GM12873 (cell line): ENCODE measurements around the gene NKX6-2.

Experiments used
- TF ChIP-seq, protein P1 (sequence below): IDR thresholded peaks from 2 replicates; pipeline ENCODE4 v1.5.1; 2012; ENCODE audit warnings: low read depth, mild to moderate bottlenecking, moderate library complexity, low read length, control low read depth; ENCODE audit not compliant: insufficient read depth; ENCODE audit errors: missing control alignments

NKX6-2 gene

GRCh38 chr10:132740588-132740987 is 45.4 kb downstream of the NKX6-2 start:
- TF ChIP-seq, protein P1, sequence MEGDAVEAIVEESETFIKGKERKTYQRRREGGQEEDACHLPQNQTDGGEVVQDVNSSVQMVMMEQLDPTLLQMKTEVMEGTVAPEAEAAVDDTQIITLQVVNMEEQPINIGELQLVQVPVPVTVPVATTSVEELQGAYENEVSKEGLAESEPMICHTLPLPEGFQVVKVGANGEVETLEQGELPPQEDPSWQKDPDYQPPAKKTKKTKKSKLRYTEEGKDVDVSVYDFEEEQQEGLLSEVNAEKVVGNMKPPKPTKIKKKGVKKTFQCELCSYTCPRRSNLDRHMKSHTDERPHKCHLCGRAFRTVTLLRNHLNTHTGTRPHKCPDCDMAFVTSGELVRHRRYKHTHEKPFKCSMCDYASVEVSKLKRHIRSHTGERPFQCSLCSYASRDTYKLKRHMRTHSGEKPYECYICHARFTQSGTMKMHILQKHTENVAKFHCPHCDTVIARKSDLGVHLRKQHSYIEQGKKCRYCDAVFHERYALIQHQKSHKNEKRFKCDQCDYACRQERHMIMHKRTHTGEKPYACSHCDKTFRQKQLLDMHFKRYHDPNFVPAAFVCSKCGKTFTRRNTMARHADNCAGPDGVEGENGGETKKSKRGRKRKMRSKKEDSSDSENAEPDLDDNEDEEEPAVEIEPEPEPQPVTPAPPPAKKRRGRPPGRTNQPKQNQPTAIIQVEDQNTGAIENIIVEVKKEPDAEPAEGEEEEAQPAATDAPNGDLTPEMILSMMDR: no peak

DNA sequence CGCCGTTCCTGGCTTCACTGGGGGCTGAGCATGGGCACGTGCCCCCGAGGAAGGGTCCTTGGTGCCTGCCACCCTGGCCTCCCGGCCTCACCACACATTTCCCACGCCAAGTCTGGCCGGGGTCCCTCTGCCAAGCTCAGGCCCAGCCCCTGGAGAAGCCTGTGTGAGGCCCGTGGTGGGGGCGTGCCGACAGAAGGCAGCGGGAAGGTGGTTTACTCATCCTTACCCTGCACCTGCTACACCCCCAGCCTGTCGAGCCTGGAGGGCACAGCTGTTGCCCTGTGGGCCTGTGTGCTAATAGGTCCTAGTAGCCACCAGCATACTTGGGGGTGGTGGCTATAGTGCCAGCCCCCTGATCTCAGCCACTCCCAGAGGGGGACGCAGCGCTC is 46.7 kb downstream of the NKX6-2 start:
- TF ChIP-seq, protein P1: no peak

DNA sequence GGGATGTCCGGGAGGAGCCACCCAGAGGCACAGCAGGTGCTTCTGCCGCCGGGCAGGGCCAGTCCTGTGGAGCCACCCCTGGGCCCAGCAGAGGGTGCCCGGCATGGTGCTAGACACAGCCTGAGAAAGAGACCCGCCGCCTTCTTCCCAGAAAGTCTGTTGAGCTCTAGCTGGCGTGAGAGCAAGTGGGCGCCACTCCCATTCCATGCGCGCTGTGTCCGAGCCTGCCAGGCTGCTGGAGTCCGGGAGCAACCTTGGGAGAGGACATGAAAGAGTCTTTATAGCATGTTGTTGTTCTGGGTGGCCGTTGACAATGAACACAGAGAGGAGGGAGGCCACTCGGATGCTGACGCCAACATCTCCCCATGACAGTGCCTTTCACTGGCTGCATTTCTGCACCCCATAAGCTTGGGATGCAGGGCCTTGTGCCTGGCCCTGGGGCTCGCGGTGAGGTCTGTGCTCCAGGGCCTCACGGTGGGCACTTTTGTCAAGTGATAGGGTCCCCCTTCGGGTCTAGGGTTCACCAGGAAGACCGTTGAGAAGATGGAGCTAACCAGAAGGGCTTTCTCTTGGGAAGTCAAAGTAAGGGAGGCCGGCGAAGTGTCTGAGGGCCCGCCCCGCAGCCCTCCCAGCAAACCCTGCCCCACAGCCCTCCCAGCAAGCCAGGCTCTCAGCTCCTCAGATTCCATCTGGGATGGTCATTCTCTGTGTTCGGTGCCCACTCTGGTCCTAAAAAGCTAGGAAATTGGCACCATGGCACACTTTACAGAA is 47.3 kb downstream of the NKX6-2 start:
- TF ChIP-seq, protein P1: no peak

GRCh38 chr10:132737390-132738048 is 48.4 kb downstream of the NKX6-2 start:
- TF ChIP-seq, protein P1: no peak

DNA sequence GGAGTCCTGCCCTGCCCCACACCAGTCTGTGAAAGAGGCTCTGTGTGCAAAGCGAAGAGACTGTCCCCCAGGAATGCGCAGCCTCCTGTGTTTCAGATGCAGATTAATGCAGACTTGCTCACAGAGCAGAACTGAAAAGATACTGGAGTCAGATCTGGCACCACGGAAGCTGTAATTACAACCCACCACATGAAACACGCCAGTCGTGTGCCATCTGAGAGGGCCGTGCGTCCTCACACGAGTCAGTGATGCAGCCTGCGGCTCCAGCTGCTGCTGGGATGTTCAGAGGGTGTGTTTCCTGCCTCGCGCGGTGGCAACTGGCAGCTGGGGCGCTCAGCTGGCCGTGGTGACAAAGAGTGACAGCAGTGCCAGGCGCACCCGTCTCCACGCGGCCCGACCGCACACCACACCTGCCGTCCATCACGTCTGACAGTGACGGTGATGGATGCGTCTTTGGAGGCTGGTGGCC is 50.0 kb downstream of the NKX6-2 start:
- TF ChIP-seq, protein P1: no peak

- TF ChIP-seq, protein P1: no peak
Measured at GRCh38 chr10:132735341-132735775, 50.6 kb downstream of the NKX6-2 start.

GRCh38 chr10:132733926-132734325 is 52.0 kb downstream of the NKX6-2 start:
- TF ChIP-seq, protein P1: no peak
